PC-3 (cell line): ENCODE results near the gene RNF141. TPM values are rescaled to one million over a fixed set of nuclear protein-coding genes. Genes with fewer than 3 reads are reported as not detected.

Experiments used
- ATAC-seq: fragments of 200-7000 bp; cut with Tn5 transposase; 2 replicates; pipeline ENCODE4 v1.9.1; 2020; ENCODE audit warnings: mild to moderate bottlenecking, moderate library complexity
- BruUV-seq: library from RNA; stranded (reverse); fragments of 400-500 nt; replicated peaks from 2 replicates; lab custom pipeline; 2021; lab: Mats Ljungman, UMichigan
- CTCF ChIA-PET: fragments of 300-600 bp; sonication (Branson Sonifier 250); formaldehyde crosslinking; loops from one replicate; lab custom pipeline; 2022; ENCODE audit warnings: antibody characterized with exemption; lab: Charles Lee
- POLR2A ChIA-PET: fragments of 300-600 bp; sonication (Branson Sonifier 250); formaldehyde crosslinking; loops from one replicate; lab custom pipeline; 2022; ENCODE audit warnings: antibody characterized with exemption; ENCODE audit not compliant: unreplicated experiment; lab: Charles Lee
- DNase-seq: peaks from one replicate; pipeline ENCODE4 v3.0.0-alpha.2; 2015
- H2AFZ ChIP-seq: fragments of 300-600 bp; sonication (generic); 2 replicates; pipeline ENCODE4 v1.6.0; 2016; ENCODE audit warnings: antibody characterized with exemption, low read length
- H3F3A ChIP-seq: fragments of 300-600 bp; sonication (generic); one replicate; pipeline ENCODE4 v1.6.0; 2017; ENCODE audit warnings: antibody characterized with exemption, low read length, control low read depth, mild to moderate bottlenecking; ENCODE audit not compliant: unreplicated experiment
- H3K27ac ChIP-seq: fragments of 300-600 bp; sonication (generic); 2 replicates; pipeline ENCODE4 v1.5.1; 2016; ENCODE audit warnings: mild to moderate bottlenecking, low read length
- H3K27me3 ChIP-seq: fragments of 300-600 bp; sonication (generic); 2 replicates; pipeline ENCODE4 v1.6.1; 2016; ENCODE audit warnings: low read length, mixed read lengths
- H3K36me3 ChIP-seq: fragments of 300-600 bp; sonication (generic); 2 replicates; pipeline ENCODE4 v1.6.1; 2016; ENCODE audit warnings: low read depth, mixed run types, low read length, mixed read lengths
- H3K4me1 ChIP-seq: fragments of 300-600 bp; sonication (generic); 2 replicates; pipeline ENCODE4 v1.5.1; 2016; ENCODE audit warnings: low read length; ENCODE audit not compliant: insufficient read depth
- H3K4me2 ChIP-seq: fragments of 300-600 bp; sonication (generic); 2 replicates; pipeline ENCODE4 v1.6.0; 2016; ENCODE audit warnings: low read length
- H3K4me3 ChIP-seq: fragments of 300-600 bp; sonication (generic); 2 replicates; pipeline ENCODE4 v1.5.1; 2016; ENCODE audit warnings: mild to moderate bottlenecking, low read length, mixed read lengths
- H3K79me2 ChIP-seq: fragments of 300-600 bp; sonication (generic); 2 replicates; pipeline ENCODE4 v1.6.1; 2017; ENCODE audit warnings: low read length, mixed read lengths
- H3K9ac ChIP-seq: fragments of 300-600 bp; sonication (generic); 2 replicates; pipeline ENCODE4 v1.6.0; 2016; ENCODE audit warnings: mild to moderate bottlenecking, low read length
- H3K9me2 ChIP-seq: fragments of 300-600 bp; sonication (generic); replicated peaks from 2 replicates; pipeline ENCODE4 v1.6.1; 2016; ENCODE audit warnings: mixed run types, low read length, mixed read lengths
- H3K9me3 ChIP-seq: fragments of 300-600 bp; sonication (generic); 2 replicates; pipeline ENCODE4 v1.6.1; 2016; ENCODE audit warnings: low read length, mixed read lengths
- H4K20me1 ChIP-seq: fragments of 300-600 bp; sonication (generic); 2 replicates; pipeline ENCODE4 v1.6.1; 2016; ENCODE audit warnings: low read length, mixed read lengths
- CTCF ChIP-seq: fragments of 300-600 bp; sonication (generic); conservative IDR thresholded peaks from 2 replicates; pipeline ENCODE4 v1.5.1; 2017; ENCODE audit warnings: antibody characterized with exemption, low read depth, mild to moderate bottlenecking, low read length
- EZH2 ChIP-seq: fragments of 300-600 bp; sonication (generic); IDR thresholded peaks from one replicate; pipeline ENCODE4 v1.6.1; 2017; ENCODE audit warnings: antibody characterized with exemption, mild to moderate bottlenecking, low read length; ENCODE audit not compliant: unreplicated experiment
- EZH2phosphoT487 ChIP-seq: fragments of 300-600 bp; sonication (generic); IDR thresholded peaks from 2 replicates; pipeline ENCODE4 v1.6.1; 2018; ENCODE audit warnings: mild to moderate bottlenecking, antibody characterized with exemption, low read length, borderline replicate concordance
- intact Hi-C: fragments of 100-400 bp; cut with micrococcal nuclease; formaldehyde crosslinking; loops from 2 replicates; pipeline ENCODE4 v1.9.0; 2023
- total RNA-seq: library from RNA; depleted of rRNA; stranded (reverse); fragments of >200 nt; gene quantifications from 2 replicates; pipeline ENCODE4 v1.2.3, GENCODE V29; 2014

Gene RNF141
- total RNA-seq, 1 experiment from 2014 or later, result 13.8 TPM

- H3K9ac ChIP-seq, result no peak overlapping the region
- no peaks in the 10 kb centered on the region for H3K9me2 ChIP-seq
- intact Hi-C loops, result no loop called here
- H2AFZ ChIP-seq, result no peak overlapping the region
- peaks cover 4% of the 10 kb centered on the region; the same call in 1 of the 2 replicates for H3K36me3 ChIP-seq
- no peak overlapping the region for H3K4me3 ChIP-seq
- DNase-seq (no peak), ATAC-seq (no peak)
- H3K79me2 ChIP-seq, result no peaks in the 10 kb centered on the region
- no peaks in the 10 kb centered on the region for H3F3A ChIP-seq
- no peaks in the 10 kb centered on the region for H3K9me3 ChIP-seq
- ChIA-PET POLR2A (no interaction called here), CTCF (no interaction called here)
- no peak for TF ChIP-seq EZH2phosphoT487
- no peak for TF ChIP-seq EZH2
- no peak for TF ChIP-seq CTCF
- no peaks in the 10 kb centered on the region for H4K20me1 ChIP-seq
- no peak overlapping the region for H3K4me2 ChIP-seq
- no peak overlapping the region for H3K27ac ChIP-seq
- no TSS peak for BruUV-seq
- H3K27me3 ChIP-seq, result no peaks in the 10 kb centered on the region
- no peaks in the 10 kb centered on the region for H3K4me1 ChIP-seq
These were observed 63.3 kb downstream of the RNF141 start for GRCh38 chr11:10477690-10478046.

DNA sequence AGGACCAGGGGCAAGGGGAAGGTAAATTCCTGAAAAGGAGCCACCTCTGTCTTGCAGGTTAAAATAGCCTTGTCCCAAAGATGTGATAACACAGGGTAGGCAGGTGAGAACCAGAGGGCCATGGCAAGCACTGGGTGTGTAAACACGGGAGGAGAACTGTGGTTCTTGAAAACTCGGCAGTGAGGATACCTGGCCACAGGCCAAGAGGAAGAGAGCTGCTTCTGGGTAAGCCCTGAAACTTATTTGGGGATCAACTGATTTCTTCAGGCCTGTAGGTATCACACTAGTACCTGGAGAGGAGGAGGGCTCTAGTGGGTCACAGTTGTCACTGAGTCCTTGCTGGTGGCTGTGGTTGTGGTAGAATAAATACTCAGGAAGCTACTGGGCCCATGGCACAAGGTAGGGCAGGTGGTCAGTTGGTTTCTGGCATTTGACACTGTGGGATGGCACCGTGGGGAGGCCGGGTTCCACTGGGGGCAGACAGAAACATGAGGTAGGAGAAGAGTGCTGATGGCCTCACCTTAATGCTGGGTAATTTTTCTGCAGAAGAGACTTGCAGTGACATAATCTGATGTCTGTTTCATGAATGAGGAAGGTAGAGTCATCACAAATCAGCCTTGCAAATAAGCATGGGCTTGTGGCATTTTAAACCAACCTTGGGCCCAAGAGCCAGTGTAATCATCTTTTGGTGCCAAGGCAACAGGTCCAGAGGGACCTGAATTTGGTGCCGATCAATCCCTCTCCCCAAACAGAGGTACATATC is 63.9 kb downstream of the RNF141 start:
- Histone ChIP-seq H3F3A (no peaks in the 10 kb centered on the region), H3K27me3 (no peaks in the 10 kb centered on the region), H2AFZ (no peak overlapping the region), H3K27ac (no peak overlapping the region), H3K4me2 (no peak overlapping the region), H3K36me3 (peaks cover 4% of the 10 kb centered on the region; the same call in 1 of the 2 replicates), H3K4me3 (no peak overlapping the region), H3K9me3 (no peaks in the 10 kb centered on the region), H3K9me2 (no peaks in the 10 kb centered on the region), H3K79me2 (no peaks in the 10 kb centered on the region), H3K9ac (no peak overlapping the region), H4K20me1 (no peaks in the 10 kb centered on the region), H3K4me1 (no peaks in the 10 kb centered on the region)
- DNase-seq (no peak), ATAC-seq (no peak)
- BruUV-seq, result no TSS peak
- ChIA-PET POLR2A (no interaction called here), CTCF (no interaction called here)
- TF ChIP-seq CTCF, result no peak
- no peak for TF ChIP-seq EZH2
- TF ChIP-seq EZH2phosphoT487, result no peak
- intact Hi-C loops, result no loop called here

GRCh38 chr11:10476342-10476741 is 64.6 kb downstream of the RNF141 start:
- DNase-seq, result no peak
- no peak for TF ChIP-seq EZH2
- no peak for TF ChIP-seq EZH2phosphoT487
- no peak for TF ChIP-seq CTCF

More at GRCh38 chr11:10476342-10476741, 64.6 kb downstream of the RNF141 start:
- Histone ChIP-seq H3F3A (no peaks in the 10 kb centered on the region), H3K27ac (no peak overlapping the region), H3K9ac (no peak overlapping the region), H4K20me1 (no peaks in the 10 kb centered on the region), H3K27me3 (no peaks in the 10 kb centered on the region), H2AFZ (no peak overlapping the region), H3K4me2 (no peak overlapping the region), H3K9me3 (no peaks in the 10 kb centered on the region), H3K36me3 (peaks cover under 1% of the 10 kb centered on the region; the same call in 1 of the 2 replicates), H3K4me1 (no peaks in the 10 kb centered on the region), H3K79me2 (no peaks in the 10 kb centered on the region), H3K9me2 (no peaks in the 10 kb centered on the region), H3K4me3 (no peak overlapping the region)
- intact Hi-C loops, result no loop called here
- ChIA-PET POLR2A (no interaction called here), CTCF (no interaction called here)
- no TSS peak for BruUV-seq
- ATAC-seq, result no peak
